NB4 (cell line): ENCODE measurements around the gene SERPINI1.

ENCODE experiments used
- DNase-seq: peaks from one replicate; pipeline ENCODE4 v3.0.0; 2010; ENCODE audit warnings: low read depth
- H3K4me3 ChIP-seq: one replicate; pipeline ENCODE4 v1.5.1; 2011; ENCODE audit warnings: mild to moderate bottlenecking, low read depth, low read length, moderate library complexity
- MYC ChIP-seq: IDR thresholded peaks from 2 replicates; pipeline ENCODE4 v1.6.1; 2011; ENCODE audit warnings: low read depth, low read length
- POLR2A ChIP-seq: IDR thresholded peaks from 2 replicates; pipeline ENCODE4 v1.6.1; 2011; ENCODE audit warnings: mild to moderate bottlenecking; ENCODE audit not compliant: insufficient read length; ENCODE audit errors: extremely low read depth
- TF ChIP-seq, protein P1 (sequence below): IDR thresholded peaks from one replicate; pipeline ENCODE4 v1.5.1; 2012; ENCODE audit warnings: low read depth, low read length
- TF ChIP-seq, protein P2 (sequence below): IDR thresholded peaks from 2 replicates; pipeline ENCODE4 v1.6.1; 2011; ENCODE audit warnings: low read depth, low read length

The SERPINI1 gene

DNA sequence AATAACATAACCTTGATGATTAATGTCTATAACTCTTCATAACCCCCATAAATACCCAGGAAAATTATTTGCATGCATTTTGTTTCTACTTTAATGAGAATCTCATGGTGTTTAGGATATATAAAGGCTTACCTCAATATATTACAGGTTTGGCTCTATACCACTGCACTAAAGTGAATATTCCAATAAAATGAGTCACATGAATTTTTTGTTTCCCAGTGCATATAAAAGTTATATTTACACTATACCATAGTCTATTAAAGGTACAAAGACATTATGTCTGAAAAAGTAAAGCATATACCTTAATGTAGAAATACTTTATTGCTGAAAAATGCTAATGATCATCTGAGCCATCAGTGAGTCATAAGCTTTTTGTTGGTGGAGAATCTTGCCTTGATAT lies 74.7 kb downstream of the SERPINI1 start:
- no peak overlapping the region for H3K4me3 ChIP-seq
- TF ChIP-seq, protein P1, sequence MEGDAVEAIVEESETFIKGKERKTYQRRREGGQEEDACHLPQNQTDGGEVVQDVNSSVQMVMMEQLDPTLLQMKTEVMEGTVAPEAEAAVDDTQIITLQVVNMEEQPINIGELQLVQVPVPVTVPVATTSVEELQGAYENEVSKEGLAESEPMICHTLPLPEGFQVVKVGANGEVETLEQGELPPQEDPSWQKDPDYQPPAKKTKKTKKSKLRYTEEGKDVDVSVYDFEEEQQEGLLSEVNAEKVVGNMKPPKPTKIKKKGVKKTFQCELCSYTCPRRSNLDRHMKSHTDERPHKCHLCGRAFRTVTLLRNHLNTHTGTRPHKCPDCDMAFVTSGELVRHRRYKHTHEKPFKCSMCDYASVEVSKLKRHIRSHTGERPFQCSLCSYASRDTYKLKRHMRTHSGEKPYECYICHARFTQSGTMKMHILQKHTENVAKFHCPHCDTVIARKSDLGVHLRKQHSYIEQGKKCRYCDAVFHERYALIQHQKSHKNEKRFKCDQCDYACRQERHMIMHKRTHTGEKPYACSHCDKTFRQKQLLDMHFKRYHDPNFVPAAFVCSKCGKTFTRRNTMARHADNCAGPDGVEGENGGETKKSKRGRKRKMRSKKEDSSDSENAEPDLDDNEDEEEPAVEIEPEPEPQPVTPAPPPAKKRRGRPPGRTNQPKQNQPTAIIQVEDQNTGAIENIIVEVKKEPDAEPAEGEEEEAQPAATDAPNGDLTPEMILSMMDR = no peak
- TF ChIP-seq POLR2A = no peak
- no peak for TF ChIP-seq MYC
- TF ChIP-seq, protein P2, sequence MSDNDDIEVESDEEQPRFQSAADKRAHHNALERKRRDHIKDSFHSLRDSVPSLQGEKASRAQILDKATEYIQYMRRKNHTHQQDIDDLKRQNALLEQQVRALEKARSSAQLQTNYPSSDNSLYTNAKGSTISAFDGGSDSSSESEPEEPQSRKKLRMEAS = no peak
- DNase-seq = no peak

DNA sequence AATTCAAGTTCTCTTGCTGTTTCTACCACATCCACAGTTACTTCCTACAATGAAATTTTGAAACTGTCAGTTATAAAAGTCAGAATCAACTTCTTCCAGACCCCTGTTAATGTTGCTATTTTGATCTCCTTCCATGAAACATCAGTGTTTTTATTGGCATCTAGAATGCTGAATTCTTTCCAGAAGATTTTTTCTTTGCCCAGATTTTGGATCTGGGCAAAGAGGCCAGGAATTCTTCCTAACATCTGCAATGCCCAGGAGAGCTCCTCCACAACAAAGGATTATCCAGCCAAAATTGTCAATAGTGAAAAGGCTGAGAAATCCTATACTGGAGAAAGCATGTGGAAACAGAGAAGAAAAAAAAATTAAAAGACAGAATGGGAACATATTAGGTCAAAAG lies 75.5 kb downstream of the SERPINI1 start:
- no peak overlapping the region for H3K4me3 ChIP-seq
- DNase-seq = no peak
- no peak for TF ChIP-seq POLR2A
- TF ChIP-seq MYC = no peak
- TF ChIP-seq, protein P2 = no peak
- TF ChIP-seq, protein P1 = no peak

DNA sequence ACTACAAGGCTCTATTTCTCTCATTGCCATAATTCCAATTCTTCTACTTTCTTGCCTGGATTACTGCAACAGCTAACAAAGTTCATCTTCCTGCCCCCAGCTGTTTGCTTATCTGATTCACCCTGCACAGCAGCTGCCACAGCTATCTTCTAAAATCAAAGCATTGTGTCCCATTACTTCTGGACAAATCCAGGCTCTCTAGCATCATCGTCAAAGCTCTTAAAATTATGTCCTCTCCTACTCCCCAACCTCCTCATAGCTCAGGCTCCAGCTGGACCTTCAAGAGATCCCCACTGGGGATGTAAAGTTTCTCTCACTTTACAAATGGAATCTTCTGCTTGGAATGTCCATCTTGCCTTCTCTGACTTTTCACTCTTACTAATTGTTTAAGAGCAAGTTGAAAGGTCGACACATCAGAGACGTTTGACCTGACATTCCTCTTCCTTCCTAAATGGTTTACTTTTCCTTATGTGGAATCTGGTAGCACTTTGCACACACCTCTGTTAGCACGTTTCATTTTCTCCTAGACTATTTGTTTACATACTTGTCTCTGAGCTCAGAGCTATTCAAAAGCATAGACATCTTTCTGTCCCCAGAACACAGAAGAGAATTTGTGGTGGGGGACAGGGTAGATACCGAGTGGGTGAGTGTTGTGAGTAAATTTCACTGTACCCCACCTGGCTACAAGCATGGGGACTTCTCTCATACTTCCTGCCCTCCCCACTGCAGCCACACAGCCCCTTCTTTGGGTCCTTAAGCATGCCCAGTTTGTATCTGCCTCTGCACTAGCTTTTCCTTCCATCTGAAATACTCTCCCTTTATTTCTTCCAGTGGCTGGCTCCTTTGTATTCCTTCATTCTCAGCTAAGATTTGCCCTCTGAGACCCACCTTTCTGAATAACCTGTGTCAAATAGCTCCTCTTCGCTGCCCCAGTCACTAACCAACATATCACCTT lies 77.9 kb downstream of the SERPINI1 start:
- no peak for DNase-seq
- TF ChIP-seq MYC = no peak
- TF ChIP-seq, protein P2 = no peak
- no peak for TF ChIP-seq POLR2A
- TF ChIP-seq, protein P1 = no peak
- no peak overlapping the region for H3K4me3 ChIP-seq

DNA sequence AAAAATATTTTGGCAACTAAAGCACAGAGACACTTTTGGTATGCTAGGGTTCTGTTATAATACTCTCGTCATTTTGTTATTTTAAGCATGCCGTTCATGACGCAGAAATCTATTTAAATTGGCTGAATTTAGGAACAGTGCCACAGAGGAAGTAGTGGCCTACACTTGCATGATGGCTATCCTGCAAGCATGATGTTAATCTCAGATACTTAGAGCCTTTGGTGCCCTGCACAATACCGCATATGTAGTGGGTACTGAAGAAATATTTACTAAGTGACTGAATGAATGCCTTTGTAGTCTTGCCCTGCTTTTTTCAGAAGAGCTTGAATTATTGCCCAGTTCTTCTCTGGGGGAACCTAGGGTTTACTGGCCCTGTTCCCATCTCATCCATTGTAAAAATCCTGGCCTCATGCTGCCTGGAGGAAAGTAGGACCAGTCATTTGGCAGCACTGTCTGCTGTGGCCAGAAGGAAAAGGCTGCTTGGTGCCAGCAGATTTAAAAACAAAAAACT lies 79.0 kb downstream of the SERPINI1 start:
- no peak for DNase-seq
- no peak overlapping the region for H3K4me3 ChIP-seq
- TF ChIP-seq, protein P1 = no peak

DNA sequence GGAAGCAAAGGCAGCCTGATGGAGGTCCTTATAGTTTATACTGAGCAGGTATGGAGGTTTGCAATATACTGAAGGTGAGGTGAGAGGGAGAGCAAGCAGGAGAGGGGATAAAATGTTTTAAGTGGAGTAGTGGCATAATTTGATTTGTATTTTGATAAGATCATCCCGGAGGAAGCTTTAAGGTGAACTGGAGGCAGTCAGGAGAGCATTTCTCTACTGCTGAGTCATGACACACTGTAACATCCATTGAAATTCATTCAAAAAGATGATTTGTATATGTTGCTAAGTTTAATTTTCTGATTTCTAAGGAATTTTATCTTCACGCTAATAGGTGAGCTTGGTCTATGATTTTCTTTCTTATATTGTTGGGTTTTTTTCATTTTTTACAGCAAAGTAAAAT lies 81.4 kb downstream of the SERPINI1 start:
- H3K4me3 ChIP-seq = no peak overlapping the region
- no peak for DNase-seq
- TF ChIP-seq, protein P1 = no peak
